ENCODE results near the gene FOXD1.

FOXD1 gene

DNA sequence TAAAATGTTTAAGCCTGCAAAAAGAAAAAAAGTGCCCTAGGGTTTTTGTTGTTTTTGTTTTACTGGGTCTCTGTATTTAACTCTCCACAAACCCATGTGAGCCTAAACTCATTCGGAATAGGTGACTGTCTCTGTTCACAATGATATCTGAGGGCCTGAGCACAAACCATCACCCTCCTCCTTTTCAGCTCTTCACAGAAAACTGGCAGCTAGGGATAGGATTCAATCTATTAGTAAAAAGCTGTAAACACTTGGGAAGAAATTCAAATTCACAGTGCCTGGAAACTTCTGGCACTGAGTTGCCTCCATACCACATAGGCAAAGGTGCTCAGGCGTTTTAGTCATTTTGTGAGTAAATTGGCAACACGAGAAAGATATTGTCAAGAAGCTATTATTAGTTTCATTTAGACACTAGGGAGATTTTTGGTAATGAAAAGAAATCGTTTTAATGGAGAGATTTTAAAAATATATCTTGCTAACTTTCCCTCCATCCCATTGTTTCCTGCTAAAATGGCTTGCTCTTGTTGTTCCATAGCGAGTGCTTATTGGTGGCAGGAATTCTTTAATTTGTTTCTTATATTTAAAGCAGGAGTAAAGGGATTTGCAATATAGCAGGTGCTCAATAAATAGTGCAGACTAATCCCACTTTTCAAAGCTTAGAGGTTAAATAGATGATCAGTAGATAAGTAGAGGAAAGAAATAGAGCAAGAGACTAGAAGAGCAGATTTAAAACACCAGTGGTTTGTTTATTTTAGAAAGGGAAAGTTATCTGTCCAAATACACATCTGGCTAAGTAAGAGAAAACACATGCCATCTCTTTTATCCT, 9.7 kb downstream of the FOXD1 start:
- DNase-seq = no peak

DNA sequence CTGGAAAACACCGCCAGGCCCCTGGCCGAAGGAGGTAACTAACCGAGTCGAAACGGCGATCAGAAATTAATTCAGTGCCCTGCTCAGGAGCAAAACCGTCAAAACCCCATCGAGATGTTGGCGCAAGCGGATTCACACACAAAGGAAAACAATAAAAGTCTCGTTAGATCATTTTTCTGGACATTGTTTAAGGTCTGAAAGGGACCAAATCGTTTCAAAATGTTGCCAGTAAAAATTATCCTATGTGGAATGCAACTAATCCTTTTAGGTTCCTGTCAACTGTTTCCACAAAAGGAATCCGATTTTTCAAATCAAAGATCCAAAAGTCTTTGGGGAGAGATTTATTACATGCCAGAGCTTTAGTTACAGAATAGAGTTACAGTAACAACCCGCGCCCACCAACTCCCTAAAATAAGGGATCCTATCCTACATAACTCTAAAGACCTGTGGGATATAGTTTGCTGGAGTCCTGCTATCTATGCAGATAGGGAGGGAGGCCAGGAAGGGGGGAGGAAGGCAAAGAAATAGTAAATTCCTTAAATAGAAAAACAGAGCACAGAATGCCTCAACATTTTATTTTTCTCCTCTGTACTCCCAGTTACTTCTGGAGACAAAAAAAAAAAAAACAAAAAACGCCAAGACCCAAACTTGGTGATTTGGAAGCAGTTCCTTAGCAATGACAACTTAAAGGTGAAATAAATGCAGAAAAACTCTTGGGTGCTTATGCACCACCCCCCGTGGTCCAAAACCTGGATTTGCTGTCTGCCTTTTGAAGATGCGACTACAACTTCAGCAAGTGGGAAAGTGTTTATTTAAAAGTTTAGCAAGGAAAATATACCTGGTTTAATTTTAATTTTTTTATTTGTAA, 10.6 kb downstream of the FOXD1 start:
- DNase-seq = no peak

- DNase-seq = peak; percentile 87 to 89
These were observed 11.3 kb downstream of the FOXD1 start for GRCh38 chr5:73437101-73437776.

DNA sequence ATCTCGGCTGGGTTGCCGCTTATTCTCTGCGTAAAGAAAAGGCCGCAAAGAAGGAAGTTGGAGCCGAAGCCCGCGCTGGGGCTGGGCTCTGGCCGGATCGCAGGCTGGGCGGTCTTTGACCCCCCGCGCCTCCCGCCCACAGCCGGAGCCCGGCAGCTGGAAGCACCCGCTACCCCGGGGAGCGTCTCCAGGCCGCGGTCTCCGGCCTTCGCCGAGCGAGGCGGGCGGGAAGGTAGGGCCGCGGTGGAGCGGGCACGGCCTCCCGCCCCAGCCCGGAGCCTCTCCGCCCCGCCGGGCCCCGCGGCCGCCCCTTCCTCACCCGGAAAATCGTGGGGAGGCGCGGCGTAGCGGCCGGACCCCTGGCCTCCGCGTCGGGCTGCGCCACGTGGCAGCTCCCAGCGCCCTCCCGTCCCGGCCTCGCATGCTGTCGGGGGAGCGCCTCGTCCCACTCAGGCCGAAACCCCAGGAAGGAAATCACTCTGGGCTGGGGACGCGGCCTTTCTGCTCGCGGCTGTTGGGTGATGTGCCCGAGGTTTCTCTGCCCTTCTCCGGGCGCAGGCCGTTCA, 12.0 kb downstream of the FOXD1 start:
- DNase-seq = no peak

- no peak for DNase-seq
These were observed 12.6 kb downstream of the FOXD1 start for GRCh38 chr5:73435759-73436534.

DNA sequence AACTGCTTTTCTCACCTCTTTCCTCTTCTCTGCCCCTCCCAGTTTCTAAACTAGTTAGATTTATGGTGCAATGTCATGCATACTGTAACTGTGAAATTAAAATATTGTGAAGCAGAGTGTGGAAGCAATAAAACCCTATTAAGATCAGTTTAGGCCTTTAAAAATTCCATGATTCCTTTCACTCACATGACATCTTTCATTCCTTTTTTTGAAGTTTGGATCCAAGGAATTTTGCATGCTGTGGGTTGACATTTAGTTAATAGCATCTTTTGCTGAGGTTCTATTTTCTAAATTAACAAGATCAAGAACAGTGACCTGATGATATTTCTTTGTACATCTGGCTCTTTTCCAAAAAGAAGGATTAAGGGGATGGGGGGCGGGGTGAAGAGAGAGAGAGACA, 13.7 kb downstream of the FOXD1 start:
- no peak for DNase-seq

DNA sequence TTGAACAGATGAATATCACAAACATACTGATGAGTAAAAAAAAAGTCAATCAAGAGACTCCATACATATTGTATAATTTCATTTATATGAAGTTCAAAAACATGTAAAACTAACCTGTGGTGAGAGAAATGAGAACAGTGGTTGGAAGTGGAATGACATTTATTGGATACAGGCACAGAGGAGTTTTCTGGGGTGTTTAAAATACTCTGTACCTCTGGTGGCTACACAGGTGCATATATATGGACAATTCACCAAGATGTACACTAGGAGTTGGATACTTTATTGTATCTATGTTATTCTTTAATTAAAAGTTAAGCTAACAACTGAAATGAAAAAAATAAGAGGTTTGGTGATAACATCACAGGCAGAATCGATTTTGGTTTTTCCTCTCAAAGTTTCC, 14.1 kb downstream of the FOXD1 start:
- DNase-seq = no peak

DNA sequence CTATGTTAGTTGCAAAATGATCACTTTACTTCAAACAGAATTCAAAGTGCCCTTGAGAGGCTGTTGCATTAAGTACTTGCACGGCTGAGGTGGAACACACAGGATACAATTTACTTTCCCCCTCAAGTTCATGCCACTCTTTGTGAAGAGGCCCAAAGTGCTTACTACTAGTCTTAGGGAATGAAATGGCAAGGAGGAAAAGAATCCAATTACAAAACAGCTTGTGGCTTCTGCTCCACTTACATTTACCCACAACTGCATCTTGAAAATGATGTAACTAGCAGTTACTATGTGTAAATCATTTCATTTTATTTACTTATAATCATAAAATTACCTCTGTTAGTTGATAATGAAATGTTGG, 14.6 kb downstream of the FOXD1 start:
- no peak for DNase-seq

DNA sequence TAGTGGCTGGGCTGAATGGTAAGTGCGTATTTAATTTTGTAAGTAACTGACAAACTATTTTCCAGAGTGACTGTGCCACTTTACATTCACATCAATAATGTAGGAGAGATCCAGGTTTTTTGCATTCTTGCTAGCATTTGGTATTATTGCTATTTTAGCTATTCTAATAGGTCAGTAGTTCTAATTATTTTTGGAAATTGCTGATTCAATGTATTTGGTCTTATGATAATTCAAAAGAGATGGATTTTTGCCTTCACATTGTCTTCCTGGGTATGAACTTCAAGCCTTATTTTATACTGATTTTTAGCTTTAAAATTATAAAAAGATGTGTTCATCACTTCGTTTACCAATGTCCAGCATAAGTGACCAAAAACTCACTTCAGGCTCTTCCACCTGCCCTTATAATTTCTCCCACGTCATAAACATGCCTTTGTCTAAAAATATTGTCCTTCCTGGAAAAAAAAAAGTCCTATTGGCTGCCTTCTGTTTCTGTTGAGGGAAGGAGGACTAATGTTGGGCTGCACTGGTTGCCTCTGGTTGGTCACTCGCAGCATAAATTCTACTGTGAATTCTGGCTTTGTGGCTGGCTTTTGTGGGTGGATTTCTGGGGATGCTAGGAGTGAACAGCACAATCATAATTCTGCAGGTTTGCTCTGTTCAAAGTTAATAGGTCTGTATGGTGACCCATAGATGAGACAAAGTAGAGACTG, 15.2 kb downstream of the FOXD1 start:
- DNase-seq = no peak

DNA sequence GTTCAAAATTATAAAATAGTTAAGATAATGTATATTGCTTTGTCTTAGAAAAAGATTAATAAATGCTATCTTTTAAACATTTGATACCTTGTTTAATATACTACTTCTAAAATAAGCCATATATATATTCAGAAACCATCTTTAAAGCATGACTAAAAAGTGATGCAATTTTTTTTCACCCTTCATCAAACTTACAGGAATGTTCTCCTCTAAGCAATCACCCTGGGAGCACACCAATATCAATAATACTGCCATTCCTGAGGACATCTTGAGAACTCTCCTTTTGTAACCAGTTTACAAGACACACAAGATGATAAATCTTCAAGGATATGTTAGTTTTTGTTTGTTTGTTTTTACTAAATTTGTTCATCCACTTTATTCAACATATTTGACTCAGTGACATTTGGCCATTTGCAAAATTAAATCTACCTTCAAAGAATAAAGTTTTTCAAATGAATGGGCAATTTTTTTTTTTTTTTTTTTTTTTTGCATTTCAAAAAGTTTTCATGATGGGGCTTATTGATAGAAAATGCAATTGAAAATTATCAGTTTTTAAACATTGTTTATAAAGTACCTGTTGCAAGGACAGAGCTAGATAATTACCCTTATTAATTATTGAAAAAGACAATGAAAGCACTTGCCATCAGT, 17.2 kb downstream of the FOXD1 start:
- no peak for DNase-seq

DNA sequence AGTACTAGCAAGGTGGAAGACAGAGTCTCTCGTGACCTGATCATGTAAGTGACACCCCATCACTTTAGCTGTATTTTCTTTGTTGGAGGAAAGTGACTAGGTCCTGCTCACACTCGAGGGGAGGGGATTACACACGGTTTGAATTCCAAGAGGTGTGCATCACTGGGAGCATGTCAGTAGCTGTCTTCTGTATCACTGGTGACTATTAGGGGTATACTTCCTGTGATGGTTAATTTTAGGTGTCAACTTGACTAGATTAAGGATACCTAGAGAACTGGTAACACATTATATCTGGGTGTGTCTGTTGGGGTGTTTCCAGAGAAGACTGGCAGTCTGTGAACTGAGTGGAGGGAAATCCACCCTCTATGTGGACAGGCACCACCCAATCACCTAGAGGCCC, 22.5 kb downstream of the FOXD1 start:
- DNase-seq = no peak

- no peak for DNase-seq
These were observed 24.0 kb downstream of the FOXD1 start for GRCh38 chr5:73424556-73424977.

DNA sequence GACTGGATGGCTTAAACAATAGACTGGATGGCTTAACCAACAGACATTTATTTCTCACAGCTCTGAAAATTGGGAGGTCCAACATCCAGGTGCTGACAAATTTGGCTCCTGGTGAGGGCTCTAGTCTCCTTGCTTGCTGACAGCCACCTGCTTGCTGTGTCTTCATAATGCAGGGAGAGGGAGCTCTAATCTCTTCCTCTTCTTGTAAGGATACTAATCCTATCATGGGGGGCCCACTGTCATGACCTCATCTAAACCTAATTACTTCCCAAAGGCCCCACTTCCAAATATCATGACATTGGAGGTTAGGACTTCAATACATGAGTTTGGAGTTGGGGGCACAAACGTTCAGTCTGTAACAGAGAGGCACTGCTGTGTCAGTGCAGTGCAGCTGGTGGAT, 26.4 kb downstream of the FOXD1 start:
- DNase-seq = no peak

DNA sequence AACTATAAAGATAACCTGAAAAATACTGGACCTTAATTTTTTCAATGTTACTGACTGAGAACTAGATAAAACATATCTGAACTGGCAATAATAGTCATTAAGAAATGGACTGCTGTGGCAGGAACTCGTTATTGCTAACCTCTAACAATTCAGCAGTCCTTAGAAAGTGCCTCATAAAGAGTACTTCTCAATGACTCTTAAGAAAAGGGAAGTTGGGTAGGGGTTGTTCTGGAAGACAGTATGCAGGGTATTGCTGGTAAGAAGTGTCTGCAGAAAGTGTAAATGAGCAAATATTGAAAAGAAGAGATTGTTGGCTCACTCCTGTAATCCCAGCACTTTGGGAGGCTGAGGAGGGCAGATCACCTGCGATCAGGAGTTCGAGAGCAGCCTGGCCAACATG, 27.9 kb downstream of the FOXD1 start:
- DNase-seq = no peak

DNA sequence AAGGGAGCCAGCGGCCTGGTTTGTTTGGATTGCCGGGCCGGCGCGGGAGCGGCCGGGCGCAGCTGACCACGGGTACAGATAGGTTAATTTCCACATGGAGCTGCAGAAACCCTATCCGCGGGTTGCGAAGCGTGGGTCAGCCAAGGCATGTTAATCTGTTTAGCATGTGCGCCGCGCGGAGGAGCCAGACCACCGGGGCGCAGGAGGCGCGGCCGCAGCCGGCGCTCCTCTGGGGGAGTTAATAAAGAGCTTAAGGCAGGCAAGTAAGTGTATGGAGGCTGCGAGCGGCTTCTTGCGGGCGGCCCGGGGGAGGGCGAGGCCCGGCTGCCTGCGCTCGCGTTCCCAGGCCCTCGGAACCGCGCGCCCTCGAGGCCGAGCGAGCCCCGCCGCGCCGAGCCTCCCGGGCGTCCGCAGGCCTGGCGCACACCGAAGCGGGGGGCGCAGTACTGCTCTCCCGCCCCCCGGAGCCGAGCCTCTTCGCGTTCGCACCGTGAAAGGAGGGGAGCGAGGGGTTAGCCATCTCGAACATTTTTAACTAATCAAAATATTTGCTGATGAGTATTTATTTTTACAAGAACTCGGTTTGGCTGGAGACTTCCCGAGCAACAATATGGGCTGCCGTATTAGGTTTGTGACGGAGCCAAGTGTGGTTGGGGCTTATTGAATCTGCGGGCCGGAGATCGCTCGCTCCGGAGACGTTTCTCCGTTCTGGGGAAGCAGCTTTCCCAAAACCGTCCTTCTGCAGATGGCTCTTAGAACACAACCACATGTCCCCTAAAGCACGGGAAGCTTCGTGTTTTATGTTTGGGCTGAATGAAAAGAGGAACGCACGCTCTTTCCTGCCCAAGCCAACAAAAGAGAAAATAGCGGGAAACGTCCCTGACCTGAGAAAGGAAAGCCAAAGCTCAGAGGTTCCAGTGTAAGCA, 28.8 kb downstream of the FOXD1 start:
- DNase-seq = no peak

- DNase-seq = no peak
These were observed 29.5 kb downstream of the FOXD1 start for GRCh38 chr5:73419117-73419464.

DNA sequence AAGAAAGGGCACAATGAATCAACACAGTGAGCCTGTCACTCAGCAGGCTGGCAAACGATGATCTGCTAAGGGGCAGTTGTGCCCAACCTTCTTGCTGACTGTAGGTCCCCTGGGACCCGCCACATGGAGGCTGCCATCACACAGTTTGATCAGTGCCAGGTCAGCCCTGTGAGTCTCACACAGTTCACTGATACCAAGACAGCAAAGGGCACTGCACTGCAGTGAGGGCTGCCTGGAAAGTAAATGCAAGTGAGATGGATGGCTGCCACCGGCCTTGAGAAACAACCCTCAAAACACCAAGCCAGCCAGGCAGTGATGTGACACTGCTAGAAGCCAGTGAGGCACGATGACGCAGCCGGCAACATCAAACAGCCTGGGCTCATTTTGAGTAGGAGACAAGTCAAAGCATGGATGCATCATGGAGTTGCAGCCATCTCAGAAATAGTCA, 30.3 kb downstream of the FOXD1 start:
- DNase-seq = no peak

DNA sequence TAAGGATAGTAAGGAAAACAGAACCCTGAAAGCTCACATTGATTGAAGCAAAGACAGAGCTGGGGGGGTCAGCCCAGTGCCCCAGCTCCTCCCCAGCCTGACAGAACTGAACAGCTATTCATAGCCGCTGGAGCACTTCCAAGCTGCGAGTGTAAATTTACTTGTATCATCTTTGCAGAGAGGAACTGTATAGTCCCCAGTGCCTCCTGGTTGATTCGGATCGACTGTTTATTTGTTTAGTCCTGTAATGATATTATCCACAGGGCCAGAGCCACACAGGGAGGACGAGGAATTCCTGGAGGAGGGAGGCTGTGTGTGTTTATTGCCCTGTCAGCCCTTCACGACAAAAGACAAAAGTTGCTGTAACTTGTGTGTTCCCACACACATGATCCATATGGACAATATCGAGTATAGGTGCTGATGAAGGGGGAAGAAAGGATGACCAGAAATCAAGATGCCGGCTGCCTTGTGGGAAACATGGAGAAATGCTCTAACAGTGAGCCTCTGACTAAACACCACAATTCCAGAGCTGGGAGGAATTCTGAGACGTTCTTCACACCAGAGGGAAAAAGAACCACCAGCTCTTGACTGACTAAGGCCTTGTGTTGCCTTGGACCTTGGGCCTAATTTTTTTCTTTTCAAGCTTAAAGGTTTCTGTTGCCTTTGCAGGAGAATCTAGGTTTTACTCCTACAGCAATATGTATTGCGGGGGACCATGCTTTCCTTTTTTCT, 31.1 kb downstream of the FOXD1 start:
- DNase-seq = peak in 1 of 2 experiments; percentile 28

DNA sequence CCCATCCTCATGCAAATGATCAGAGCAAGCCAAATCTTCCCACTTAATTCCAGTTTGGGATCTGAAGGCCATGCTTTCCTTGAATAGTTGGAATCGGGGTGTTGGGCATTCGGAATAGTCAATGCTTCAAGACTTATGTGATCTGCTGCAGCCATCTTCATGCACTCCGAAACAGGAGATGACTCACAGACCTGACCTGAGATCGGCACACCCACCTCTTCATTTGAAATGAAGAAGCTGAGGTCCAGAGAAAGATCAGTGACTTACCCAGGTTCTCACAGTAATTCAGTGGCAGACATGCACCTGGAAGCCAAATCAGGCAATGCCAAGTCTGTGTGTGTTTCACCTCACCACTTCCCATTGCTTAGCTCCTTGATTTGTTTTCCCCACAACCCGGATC, 33.0 kb downstream of the FOXD1 start:
- no peak for DNase-seq
